ENCODE data around the gene SLC32A1.

Gene SLC32A1, protein sequence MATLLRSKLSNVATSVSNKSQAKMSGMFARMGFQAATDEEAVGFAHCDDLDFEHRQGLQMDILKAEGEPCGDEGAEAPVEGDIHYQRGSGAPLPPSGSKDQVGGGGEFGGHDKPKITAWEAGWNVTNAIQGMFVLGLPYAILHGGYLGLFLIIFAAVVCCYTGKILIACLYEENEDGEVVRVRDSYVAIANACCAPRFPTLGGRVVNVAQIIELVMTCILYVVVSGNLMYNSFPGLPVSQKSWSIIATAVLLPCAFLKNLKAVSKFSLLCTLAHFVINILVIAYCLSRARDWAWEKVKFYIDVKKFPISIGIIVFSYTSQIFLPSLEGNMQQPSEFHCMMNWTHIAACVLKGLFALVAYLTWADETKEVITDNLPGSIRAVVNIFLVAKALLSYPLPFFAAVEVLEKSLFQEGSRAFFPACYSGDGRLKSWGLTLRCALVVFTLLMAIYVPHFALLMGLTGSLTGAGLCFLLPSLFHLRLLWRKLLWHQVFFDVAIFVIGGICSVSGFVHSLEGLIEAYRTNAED

DNA sequence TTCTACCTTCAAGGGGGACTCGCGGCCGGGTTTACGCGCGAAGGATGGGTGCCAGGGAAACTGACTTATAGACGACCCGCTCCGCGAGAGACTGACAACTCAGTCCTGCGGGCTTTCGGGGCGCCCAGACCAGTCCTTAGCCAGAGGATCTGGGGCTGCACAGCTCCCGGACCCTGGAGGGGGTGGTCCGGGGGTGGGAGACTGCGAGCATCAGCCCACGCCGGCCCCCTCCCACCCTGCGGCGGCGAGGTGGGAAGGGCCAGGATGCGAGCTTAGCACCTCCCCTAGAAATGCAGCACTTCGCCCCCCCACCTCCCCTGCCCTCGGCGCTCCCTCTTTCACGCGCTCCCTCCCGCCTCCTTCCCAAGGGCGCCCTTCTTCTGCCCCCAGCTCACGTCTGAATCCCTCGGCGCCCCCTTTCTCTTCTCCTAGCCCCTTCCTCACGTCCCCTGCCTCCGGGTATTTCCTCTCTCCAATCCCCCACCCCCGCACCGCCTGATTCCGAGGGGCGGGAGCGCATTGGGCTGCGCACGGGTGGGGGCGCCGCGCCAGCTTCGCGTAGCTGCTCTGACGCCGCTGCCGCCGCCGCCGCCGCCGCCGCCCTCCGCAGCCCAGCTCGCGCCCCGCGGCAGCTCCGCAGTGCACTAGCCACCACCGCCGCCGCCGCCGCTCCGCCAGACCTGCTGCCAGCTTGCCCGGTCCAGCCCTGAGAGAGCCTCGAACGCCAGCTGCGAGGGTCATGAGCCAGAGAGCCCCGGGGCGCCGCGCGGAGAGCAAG, at the start of gene SLC32A1:
Gene SLC32A1, plus strand, starts transcription at position 639 of the 778 bp plus-strand sequence. CDS start 239 bp downstream, outside the sequence.
- no peak for DNase-seq

DNA sequence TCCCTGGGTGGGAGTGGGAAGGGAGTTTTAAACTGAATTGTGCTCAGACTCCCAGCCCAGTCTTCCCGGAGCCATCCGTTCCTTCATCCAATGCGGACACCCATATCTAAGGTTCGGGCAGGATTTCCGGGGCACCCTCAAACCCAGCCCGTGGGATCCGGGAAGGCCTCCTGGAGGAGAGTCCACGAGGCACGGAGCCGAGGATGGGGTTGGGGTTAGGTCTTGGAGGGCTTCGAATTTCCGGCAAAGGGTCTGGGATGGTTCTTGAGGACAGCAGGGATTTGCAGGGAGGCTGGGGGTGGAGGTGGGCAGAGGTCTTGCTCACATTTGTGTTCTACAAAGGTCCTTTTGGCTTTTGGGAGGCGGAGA, 49.5 kb upstream of the SLC32A1 start:
- no peak for DNase-seq

DNA sequence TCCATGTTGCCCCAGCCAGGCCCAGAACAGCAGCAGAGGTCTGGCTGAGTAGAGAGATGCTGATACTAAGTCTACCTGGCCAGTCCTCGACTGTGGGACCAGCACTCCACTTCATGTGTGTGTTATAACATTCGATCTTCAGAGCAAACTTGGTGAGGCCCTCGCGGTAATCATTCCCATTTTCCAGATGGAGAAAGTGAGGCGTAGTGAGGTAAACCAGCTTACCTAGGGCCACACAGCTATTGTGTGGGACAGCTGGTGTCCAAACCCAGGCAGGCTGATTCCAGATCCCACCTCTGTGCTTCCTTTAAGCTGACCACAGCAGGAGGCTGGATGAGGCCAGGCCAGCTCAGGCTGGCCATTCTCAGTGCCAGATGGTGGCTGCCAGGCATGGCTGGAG, 47.7 kb upstream of the SLC32A1 start:
- no peak for DNase-seq

DNA sequence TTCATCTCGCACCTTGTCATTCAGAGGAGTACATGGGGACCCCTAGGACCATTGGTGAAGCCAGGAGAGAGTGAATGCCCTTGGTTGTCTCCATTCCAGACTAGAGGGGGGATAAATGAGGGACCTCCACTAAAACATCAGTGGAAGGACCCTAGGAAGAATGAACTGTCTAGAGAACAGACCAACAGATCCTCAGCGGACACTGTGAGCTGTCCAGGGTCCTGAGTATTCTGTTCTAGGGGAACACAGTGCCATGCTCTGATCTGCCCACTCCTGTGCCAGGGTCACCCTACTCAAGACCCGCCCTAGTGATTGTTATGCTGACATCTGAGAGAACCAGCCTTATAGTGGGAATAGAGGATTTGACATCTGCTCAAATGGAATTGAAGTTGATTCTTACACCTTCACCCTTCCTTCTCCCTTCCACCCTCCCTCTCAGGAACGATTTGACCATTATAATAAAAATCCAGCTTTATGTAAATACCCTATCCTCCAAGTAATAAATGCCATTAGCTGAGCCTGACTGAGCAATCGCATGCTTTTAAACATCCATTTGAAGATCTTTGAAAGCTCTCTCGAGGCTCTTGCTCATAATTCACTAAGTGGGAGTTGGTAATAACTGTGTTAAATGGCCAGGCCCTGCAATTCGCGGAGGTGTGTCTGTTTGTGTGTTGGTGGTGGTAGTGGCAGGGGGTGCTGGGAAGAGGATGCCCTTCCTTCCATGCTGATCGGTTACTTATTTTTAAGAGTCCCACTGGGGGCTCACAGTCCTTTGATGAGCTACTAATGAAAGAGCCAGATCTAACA, 43.6 kb upstream of the SLC32A1 start:
- no peak for DNase-seq

DNA sequence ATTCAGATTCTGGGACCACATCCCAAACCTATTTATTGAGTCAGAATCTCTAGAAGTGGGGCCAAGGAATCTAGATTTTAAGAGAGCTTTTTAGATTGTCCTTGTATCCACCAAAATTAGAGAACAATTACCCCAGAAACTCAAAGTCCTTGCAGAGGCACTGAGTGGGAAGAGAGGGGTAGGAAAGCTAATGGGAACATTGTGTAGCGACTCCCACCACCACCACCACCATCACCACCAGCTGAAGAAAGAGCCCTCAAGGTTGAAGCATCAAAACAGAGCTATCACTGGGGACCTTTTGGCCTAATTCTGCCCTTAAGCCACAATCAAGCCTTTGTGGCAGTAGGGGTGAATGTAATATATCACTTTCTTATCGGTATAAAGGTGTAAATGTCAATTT, 39.0 kb upstream of the SLC32A1 start:
- DNase-seq = no peak

DNA sequence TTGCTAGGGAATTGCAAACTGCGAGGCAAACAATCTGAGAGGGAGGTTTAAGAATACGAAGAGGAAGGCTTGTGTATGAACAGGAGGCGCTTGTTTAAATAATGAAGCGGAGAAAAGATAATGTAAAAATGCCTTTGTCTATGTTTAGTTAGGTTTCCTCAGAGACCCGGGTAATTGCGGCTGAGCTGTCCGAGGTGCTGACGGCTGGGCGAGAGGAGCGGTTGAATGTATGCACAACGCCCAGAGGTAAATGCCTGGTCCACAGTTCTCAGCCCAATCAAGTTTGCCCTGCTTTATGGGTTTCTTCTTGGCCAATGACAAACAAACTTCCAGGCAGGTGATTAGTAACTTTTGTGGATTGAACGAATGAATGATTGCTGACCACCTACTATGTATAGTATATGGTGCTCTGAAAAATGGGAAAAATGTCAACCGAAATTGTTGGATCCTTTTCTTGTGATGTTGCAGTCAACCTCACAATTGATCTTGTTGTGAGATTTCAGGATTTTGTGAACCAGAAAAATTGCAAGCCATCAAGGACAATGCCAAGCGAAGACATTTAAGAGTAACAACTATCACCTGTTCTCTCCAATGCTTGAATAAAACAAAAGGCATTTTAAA, 38.3 kb upstream of the SLC32A1 start:
- no peak for DNase-seq

DNA sequence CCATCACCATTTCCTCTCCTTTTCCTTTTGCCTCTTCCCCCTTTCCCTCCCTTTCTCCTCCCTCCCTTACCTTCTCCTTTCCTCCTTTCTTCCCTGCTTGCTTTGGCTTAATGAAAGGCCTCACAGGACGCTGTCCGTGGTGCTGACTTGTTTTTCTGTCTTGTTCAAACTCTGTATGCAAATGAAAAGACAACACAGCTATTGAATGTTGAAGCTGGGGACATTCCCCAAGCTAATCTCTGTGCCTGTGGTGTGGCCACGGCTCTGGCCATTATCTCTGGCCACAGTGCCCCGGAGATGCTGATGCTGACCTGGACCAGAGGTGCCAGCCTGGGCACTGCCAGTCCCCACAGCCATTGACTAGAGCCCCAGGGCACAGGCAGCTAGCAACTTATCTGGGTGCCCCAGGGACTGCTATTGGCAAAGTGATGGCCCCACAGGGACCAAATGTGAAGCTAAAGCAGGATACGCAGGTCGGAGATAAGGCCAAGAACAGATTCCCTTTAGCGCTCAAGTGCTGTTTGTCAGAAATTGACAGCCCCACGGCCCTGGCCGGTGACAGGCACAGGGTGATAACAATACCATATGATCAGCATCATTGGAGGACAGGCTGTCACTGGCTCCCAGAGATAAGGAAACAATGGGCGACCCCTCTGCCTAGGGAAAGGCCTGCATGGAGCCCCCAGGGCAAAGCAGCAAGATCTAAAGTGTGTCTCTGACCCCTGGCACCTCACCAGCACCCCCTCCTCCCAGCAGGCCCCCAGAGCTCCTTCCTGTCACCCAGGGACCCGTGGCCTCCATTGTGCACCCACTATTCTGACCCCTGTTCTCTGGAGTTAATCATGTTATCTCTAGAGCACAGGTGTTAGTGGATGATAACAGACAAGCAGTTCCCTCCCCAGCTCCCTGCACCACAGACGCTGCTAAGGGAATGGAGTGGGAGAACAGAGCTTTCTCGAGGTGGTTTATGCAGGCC, 31.6 kb upstream of the SLC32A1 start:
- no peak for DNase-seq

DNA sequence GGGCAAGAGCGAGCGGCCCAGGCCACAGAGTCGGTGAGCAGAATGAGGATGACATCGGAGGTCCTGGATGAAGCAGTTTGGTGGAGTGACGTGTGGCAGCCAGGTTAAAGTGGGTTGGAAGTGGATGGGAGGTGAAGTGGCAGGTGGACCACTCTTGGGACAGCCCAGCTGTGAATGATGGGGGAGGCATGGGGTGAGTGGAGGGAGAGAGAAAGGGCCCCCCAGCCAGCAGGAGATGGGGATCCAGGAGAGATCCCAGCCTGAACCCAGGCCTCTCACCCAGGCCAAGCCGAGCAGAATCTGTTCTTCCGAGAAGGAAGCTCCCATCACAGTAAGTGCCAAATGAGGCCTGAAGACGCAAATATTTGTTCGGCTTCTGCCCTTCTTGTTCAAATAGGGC, 27.0 kb upstream of the SLC32A1 start:
- DNase-seq = no peak

DNA sequence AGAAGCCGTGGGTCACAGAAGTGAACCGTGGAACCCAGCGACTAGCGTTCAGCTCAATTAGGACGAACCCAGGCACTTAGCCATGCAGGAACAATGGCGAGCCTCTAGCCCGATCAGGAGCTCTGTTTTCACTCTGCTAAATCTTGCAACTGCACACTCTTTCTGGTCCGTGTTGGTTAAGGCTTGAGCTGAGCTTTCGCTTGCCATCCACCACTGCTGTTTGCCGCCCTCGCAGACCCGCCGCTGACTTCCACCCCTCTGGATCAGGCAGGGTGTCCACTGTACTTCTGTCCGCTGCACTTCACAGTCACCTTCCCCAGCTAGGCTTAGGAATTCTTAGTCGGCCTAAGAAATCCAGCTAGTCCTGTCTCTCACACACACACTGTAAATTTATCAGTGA, 25.7 kb upstream of the SLC32A1 start:
- DNase-seq = no peak

DNA sequence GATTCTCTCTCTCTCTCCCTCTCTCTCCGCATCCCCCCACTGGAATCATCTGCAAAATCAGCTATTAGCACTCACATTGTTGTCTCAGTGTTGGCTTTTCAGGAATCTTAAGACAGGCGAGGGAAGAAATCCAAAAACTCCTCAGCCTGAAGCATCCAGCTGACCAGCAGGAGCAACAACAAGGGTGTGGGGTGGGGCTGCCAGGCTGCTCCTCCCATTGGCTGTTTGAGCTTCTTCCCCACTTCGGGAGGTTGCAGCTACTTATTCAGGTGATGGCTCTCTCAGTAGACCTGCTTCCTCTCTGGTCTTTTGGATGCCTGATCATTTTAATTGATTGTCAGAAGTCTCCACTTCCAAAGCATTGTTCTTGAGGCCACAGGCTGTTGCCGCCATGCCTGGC, 24.1 kb upstream of the SLC32A1 start:
- no peak for DNase-seq

DNA sequence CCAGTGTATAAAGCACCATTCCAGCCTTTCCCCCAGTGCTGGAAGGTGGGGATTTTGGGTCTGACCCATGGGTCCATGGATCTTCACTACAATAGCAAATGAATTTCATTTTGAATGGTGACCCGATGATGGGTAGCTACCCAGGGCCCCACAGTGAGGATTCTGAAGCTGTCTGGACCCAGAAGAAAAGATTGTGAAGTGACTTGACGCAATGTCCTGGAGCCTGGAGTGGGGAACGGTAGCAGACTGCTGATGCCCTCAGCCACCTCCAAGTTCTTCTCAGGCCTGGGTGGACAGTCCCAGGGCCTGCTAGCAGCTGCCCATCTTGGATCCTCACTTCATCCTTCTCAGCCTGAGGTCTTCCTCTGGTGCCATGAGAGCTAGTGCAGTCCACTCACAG, 23.4 kb upstream of the SLC32A1 start:
- no peak for DNase-seq

DNA sequence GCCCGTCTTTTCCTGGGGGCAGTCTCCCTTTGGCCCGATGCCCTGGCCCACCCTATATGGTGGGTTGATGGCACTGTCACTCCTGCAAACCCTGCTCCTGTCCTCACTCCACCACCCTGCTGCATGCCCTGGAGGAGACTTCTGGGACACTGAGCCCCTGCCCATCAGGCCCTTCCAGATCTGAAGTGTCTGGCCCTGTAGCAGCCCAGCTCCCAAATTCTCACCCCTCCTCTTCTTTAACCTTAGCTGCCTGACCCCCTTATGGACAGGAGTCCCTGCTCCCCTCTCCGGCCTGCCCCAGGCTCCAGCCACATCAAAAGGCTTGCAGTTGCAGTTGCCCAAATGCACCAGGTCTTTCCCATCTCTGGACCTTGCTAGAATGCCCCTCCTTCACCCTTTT, 20.8 kb upstream of the SLC32A1 start:
- DNase-seq = no peak

DNA sequence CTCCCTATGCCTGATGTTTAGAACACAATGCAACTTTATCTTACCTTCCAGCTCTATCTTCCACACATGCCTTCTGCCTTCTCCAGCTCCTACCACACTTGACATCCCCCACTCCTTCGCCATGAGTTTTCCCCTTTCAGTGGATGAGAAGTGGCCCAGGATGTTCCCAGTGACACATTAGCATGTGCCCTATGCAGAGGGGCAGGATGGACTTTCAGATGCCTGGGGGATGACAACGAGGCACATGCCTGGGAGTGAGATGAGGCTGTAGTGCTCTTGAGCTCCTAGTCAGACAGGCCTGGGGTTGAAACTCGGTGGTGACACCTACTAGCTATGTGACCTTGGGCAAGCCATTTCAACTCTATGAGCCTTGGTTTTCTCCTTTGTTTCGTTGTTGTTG, 20.1 kb upstream of the SLC32A1 start:
- DNase-seq = no peak

DNA sequence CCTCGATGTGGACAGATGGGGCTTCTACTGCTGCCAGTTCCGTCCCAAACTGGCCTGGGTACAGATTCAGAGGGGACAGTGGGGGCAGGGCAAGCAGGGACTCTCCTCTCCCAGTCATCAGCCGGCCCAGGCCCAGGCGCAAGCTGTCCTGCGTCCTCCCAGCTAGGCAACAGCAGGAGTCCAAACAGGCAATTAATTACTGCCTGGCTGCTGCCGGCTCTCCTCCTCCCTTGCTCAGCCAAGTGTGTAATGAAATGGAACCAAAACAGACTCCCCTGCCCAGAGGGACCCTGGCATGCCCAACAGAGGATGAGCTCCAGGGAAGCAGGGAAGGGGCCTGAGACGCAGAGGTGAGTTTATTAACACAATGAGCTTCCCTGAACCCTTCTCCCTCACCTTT, 17.8 kb upstream of the SLC32A1 start:
- DNase-seq = no peak

DNA sequence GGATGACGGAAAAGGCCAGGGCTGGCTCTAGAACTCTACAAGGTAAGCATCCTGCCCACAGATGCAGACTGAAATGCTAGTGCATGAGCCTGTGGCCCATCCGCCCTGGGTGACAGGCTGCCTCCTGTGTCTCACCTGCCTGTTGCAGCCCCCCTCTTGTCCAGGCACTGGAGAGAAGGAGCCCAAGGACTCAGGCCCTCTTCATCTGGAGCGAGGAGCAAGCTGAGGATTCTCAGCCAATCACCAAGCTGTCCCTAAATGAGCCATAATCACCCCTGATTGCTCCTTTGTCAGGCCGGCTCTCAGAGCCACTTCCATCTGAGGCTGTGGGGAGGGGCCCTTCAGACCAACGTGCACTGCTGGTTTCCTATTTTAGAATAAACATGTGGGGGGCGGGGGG, 10.0 kb upstream of the SLC32A1 start:
- DNase-seq = no peak

DNA sequence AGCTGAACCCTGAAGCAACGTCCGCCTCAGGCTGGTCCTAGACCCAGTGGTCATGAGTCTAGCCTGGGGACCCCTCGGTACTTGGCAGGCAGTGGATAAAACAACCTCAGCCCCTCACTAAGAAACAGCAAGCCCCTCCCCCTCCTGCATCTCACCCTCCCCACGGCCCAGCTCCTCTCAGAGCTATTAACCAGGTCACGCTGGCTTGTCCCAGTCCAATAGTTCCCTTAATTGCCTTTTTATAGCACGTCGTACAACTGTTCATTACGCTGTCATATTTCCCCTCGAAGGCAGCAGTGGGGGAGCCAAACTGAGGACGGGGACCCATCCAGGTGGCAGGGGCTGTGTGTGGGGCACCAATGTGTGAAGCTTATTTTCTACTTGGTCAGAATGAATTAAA, 8.6 kb upstream of the SLC32A1 start:
- no peak for DNase-seq

DNA sequence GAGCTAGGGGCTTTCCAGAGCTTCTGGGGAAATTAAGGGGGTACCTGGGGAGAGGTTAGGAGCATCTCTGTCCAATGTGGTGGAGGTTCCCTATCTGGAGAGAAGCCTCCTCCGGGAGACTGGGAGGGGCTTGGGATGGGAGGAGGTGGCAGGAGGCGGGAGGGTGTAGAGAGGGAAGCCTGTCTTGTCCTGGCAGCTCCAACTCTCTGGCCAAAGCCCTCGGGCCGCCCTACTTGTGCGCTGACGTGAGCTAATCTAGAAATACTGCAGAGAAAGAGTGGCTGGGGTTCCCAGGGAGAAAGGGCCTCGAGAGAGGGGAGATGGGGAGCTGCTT, 1.6 kb upstream of the SLC32A1 start:
- DNase-seq = no peak

DNA sequence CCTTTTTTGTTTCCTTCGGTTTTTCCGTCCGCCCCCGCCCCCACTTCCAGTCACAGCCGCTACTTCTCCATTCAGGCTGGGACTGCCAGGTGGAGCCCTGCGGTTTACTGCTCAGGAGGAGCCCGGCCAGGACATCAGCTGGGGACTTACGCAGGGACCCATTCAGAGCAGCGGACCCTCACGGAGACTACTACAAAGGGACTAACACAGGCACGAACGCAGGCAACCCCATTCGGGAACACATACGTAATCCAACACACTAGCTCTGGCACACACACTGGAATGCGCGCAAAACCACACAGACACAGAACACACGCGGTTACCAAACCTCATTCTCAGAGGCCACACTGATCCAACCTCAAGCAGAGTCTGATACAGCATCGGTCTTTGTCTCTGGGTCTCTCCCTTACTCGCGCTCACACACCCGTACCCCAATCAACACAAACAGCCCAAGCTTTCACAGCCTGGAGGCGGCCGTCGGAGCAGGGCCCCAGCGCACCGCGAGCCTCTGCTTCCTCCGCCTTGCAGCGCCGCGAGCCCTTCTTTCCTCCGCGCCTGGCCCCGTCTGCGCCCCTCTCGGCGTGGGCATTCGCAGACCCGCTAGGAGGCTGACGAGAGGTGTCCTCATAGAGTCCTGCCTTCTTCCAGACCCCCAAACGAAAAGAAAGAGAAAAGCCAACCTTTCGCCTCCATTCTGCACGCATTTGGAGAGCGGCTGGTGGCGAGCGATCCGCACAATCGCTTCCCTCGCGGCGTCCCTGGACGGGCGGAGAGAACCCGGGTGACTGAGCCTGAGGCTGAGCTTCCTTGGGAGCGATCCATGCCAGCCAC, 1.1 kb upstream of the SLC32A1 start:
- no peak for DNase-seq

DNA sequence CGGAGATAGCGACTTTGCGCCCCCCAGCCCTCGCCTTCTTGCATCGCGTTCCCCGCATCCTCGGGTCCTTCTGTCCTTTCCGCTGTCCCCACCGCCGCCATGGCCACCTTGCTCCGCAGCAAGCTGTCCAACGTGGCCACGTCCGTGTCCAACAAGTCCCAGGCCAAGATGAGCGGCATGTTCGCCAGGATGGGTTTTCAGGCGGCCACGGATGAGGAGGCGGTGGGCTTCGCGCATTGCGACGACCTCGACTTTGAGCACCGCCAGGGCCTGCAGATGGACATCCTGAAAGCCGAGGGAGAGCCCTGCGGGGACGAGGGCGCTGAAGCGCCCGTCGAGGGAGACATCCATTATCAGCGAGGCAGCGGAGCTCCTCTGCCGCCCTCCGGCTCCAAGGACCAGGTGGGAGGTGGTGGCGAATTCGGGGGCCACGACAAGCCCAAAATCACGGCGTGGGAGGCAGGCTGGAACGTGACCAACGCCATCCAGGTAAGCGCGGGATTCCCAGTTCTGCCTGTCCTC, 401 bp downstream of the SLC32A1 start:
- DNase-seq = no peak

DNA sequence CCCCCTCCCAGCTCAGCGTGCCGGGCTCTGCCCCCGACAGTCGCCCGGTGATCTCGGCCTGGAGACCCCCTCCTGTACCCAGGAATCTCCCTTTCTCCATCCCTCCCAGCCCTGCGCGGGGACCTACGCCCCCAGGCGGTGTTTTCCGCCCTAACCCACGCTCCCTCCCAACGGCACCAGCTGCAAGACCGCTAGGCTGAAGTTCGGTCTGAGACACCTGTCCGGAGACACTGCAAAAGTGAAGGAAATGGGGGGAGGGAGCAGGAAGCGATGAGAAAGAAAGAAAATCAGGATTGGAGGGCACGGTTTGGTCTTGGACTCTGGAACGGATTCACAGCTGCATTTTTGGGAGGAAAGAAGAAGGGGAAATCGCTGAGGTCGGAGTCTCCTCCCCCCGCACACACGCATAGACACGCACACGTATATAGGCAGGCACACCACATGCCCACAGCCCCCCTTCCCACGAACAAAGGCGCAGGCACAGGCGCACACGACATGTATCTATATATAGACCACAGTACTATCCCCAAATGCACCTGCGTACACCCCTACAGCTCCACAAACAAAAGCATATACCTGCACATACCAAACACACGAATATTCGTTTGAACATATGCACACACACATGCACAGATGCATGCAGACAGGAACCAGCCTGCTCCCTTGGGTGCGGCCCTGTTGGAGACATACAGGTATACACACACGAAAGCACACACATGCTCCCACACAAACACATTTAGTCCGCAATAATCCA, 1.0 kb downstream of the SLC32A1 start:
- no peak for DNase-seq

Data from DMS153 (cell line).